GM18909 (cell line): ENCODE measurements around the gene TMEM132D.

Source experiments
- ATAC-seq: cut with Tn5 transposase; IDR thresholded peaks from one replicate; pipeline ENCODE4 v1.9.1; 2021; ENCODE audit warnings: mild to moderate bottlenecking; ENCODE audit not compliant: unreplicated experiment, poor library complexity

TMEM132D gene

GRCh38 chr12:129152351-129153104, 751.3 kb downstream of the TMEM132D start:
- ATAC-seq, result no peak

- ATAC-seq, result no peak
Observed at GRCh38 chr12:129150721-129151120, 753.1 kb downstream of the TMEM132D start.

GRCh38 chr12:129145381-129145780, 758.4 kb downstream of the TMEM132D start:
- ATAC-seq, result no peak

- no peak for ATAC-seq
Observed at GRCh38 chr12:129138776-129139175, 765.0 kb downstream of the TMEM132D start.

GRCh38 chr12:129136694-129137325, 767.0 kb downstream of the TMEM132D start:
- no peak for ATAC-seq

GRCh38 chr12:129127771-129128170, 776.1 kb downstream of the TMEM132D start:
- ATAC-seq, result no peak

GRCh38 chr12:129127211-129127610, 776.6 kb downstream of the TMEM132D start:
- no peak for ATAC-seq

GRCh38 chr12:129119537-129119936, 784.3 kb downstream of the TMEM132D start:
- no peak for ATAC-seq

GRCh38 chr12:129115558-129115957, 788.3 kb downstream of the TMEM132D start:
- no peak for ATAC-seq

- no peak for ATAC-seq
Observed at GRCh38 chr12:129110575-129110974, 793.2 kb downstream of the TMEM132D start.

- no peak for ATAC-seq
Observed at GRCh38 chr12:129109174-129110001, 794.4 kb downstream of the TMEM132D start.

- ATAC-seq, result no peak
Observed at GRCh38 chr12:129106772-129107171, 797.1 kb downstream of the TMEM132D start.

- no peak for ATAC-seq
Observed at GRCh38 chr12:129103231-129103630, 800.6 kb downstream of the TMEM132D start.

- ATAC-seq, result no peak
Observed at GRCh38 chr12:129102233-129102632, 801.6 kb downstream of the TMEM132D start.

GRCh38 chr12:129101816-129102215, 802.0 kb downstream of the TMEM132D start:
- no peak for ATAC-seq

- ATAC-seq, result no peak
Observed at GRCh38 chr12:129101404-129101803, 802.4 kb downstream of the TMEM132D start.

- no peak for ATAC-seq
Observed at GRCh38 chr12:129097451-129097850, 806.4 kb downstream of the TMEM132D start.

- ATAC-seq, result no peak
Observed at GRCh38 chr12:129096968-129097367, 806.9 kb downstream of the TMEM132D start.

- ATAC-seq, result no peak
Observed at GRCh38 chr12:129096184-129096583, 807.6 kb downstream of the TMEM132D start.

GRCh38 chr12:129089576-129089975, 814.2 kb downstream of the TMEM132D start:
- no peak for ATAC-seq
